Measurements from ENCODE around the gene PCDH7. TPM values are rescaled to one million over a fixed set of nuclear protein-coding genes. Genes with fewer than 3 reads are reported as not detected.
A peak's percentile ranks its signal among the peaks of the same experiment; 100 is the strongest.

The PCDH7 gene, protein sequence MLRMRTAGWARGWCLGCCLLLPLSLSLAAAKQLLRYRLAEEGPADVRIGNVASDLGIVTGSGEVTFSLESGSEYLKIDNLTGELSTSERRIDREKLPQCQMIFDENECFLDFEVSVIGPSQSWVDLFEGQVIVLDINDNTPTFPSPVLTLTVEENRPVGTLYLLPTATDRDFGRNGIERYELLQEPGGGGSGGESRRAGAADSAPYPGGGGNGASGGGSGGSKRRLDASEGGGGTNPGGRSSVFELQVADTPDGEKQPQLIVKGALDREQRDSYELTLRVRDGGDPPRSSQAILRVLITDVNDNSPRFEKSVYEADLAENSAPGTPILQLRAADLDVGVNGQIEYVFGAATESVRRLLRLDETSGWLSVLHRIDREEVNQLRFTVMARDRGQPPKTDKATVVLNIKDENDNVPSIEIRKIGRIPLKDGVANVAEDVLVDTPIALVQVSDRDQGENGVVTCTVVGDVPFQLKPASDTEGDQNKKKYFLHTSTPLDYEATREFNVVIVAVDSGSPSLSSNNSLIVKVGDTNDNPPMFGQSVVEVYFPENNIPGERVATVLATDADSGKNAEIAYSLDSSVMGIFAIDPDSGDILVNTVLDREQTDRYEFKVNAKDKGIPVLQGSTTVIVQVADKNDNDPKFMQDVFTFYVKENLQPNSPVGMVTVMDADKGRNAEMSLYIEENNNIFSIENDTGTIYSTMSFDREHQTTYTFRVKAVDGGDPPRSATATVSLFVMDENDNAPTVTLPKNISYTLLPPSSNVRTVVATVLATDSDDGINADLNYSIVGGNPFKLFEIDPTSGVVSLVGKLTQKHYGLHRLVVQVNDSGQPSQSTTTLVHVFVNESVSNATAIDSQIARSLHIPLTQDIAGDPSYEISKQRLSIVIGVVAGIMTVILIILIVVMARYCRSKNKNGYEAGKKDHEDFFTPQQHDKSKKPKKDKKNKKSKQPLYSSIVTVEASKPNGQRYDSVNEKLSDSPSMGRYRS (N-terminal part only)
- 100 to 1,000 TPM; 221 to 356 (median 299) TPM for total RNA-seq

DNA sequence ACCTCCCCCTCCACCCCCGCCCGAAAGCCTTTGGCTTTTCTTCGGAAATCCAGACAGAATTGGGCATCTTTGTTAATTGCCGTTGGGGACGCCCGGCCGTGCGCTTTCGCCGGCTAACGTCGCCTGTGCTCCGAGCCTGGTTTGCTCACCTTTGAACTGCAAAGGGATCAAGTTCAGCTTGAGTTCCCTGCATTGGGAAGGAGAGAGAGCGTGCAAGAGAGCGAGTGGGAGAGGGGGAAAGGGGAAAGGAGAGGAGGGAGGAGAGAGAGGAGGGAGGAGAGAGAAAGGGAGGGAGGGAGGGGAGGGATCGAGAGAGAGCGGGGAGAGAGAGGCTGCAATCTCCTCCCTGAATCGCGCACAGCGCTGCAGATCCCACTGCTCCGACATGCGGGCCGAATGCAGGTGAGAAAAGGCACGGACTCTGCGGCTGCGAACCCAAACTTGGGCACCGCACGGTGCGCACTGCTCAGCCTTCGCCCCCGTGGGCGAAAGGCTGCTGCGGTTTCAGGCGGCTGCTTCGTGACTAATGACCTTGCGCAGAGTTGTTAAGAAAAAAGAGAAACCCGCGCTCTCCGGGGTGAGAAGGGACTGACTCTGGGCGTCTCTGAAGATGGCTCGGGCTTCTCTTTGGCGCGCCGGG, at the start of gene PCDH7:
Gene PCDH7, plus strand, starts transcription at position 349 of the 640 bp plus-strand sequence. CDS start 1,054 bp downstream, outside the sequence.
- Histone ChIP-seq H3K9me3 (peaks cover 0 to 5% (median 0%) of the 10 kb centered on the region in 4 donors), H3K4me1 (peaks cover 16 to 46% (median 34%) of the 10 kb centered on the region in 4 donors), H3K36me3 (no peaks in the 10 kb centered on the region), H3K27me3 (peaks cover 0 to 31% (median 0%) of the 10 kb centered on the region in 4 donors), H3K4me3 (peak within 1 kb of the TSS; percentile 66 to 84 (median 74)), H3K27ac (replicated peaks in 1 of 4) (peak within 1 kb of the TSS; percentile 77 to 91 (median 84))
- DNase-seq (ENCODE audit: extremely low spot score): no peak
- intact Hi-C loops (cut with DNase I): loop anchor here (5.0 kb wide), 1 partner anchor 147 kb away; no protein-coding TSS in a partner anchor
- under 1% methylated on average over 39 of the region's 44 CpGs for WGBS
- peak in 1 of 2 donors; percentile 57 for TF ChIP-seq POLR2AphosphoS5 (IDR thresholded peaks at IDR 0.05)
- no peak for TF ChIP-seq POLR2A (IDR thresholded peaks at IDR 0.05; ENCODE audit: low read depth)

DNA sequence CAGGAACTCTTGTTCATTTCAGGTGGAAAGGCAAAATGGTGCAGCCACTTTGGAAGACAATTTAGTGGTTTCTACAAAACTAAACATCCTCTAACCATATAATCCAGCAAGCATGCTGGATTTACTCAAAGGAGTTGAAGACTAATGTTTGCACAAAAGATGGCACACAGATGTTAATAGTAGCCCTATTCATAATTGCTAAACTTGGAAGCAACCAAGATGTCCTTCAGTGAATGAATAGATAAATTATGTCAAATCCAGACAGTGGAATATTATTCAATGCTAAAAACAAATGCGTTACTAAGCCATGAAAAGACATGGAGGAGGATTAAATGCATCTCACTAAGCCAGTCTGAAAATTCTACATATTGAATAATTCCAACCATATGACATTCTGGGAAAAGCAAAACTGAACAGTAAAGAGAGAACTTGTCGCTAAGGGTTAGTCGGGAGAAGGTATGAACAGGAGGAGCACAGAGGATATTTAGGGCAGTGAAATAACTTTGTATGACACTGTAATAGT, 48.2 kb upstream of the PCDH7 start:
- Histone ChIP-seq H3K4me3 (no peak overlapping the region), H3K9me3 (peaks cover 0 to under 1% (median 0%) of the 10 kb centered on the region in 4 donors), H3K4me1 (no peaks in the 10 kb centered on the region), H3K27ac (replicated peaks in 1 of 4) (no peak overlapping the region), H3K27me3 (no peaks in the 10 kb centered on the region), H3K36me3 (no peaks in the 10 kb centered on the region)
- WGBS: 90% methylated on average over 3 of the region's 3 CpGs
- no peak for DNase-seq (ENCODE audit: extremely low spot score)
- intact Hi-C loops (cut with DNase I): no loop called here
- TF ChIP-seq EP300 (IDR thresholded peaks at IDR 0.05): no peak
- no peak for TF ChIP-seq POLR2AphosphoS5 (IDR thresholded peaks at IDR 0.05)
- no peak for TF ChIP-seq POLR2A (IDR thresholded peaks at IDR 0.05; ENCODE audit: low read depth)
- TF ChIP-seq, protein P1, sequence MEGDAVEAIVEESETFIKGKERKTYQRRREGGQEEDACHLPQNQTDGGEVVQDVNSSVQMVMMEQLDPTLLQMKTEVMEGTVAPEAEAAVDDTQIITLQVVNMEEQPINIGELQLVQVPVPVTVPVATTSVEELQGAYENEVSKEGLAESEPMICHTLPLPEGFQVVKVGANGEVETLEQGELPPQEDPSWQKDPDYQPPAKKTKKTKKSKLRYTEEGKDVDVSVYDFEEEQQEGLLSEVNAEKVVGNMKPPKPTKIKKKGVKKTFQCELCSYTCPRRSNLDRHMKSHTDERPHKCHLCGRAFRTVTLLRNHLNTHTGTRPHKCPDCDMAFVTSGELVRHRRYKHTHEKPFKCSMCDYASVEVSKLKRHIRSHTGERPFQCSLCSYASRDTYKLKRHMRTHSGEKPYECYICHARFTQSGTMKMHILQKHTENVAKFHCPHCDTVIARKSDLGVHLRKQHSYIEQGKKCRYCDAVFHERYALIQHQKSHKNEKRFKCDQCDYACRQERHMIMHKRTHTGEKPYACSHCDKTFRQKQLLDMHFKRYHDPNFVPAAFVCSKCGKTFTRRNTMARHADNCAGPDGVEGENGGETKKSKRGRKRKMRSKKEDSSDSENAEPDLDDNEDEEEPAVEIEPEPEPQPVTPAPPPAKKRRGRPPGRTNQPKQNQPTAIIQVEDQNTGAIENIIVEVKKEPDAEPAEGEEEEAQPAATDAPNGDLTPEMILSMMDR (IDR thresholded peaks at IDR 0.05): no peak

DNA sequence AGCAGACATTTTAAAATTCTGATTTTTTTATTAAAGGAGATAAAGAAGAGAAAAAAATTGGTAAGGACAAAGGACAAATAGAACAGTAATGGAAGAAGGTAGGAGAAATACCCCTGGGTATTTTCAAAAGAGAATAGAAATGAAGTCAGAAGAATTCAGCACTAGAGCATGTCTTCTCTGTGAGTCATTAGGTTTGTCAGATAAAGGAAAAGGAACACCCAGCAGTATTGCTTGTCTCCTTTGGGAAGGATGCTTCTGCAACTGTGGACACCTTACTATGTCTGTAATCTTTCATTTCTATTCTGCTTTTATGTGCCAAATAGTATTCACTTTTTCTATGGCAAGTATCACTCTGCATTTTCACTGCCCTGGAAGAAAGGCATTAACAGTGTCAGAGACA, 24.0 kb upstream of the PCDH7 start:
- Histone ChIP-seq H3K9me3 (no peaks in the 10 kb centered on the region), H3K4me1 (no peaks in the 10 kb centered on the region), H3K27me3 (no peaks in the 10 kb centered on the region), H3K27ac (replicated peaks in 1 of 4) (no peak overlapping the region), H3K4me3 (no peak overlapping the region), H3K36me3 (no peaks in the 10 kb centered on the region)
- no peak for DNase-seq (ENCODE audit: extremely low spot score)
- TF ChIP-seq POLR2AphosphoS5 (IDR thresholded peaks at IDR 0.05): no peak
- TF ChIP-seq, protein P1 (IDR thresholded peaks at IDR 0.05): no peak
- no peak for TF ChIP-seq POLR2A (IDR thresholded peaks at IDR 0.05; ENCODE audit: low read depth)
- no peak for TF ChIP-seq EP300 (IDR thresholded peaks at IDR 0.05)
- intact Hi-C loops (cut with DNase I): no loop called here

DNA sequence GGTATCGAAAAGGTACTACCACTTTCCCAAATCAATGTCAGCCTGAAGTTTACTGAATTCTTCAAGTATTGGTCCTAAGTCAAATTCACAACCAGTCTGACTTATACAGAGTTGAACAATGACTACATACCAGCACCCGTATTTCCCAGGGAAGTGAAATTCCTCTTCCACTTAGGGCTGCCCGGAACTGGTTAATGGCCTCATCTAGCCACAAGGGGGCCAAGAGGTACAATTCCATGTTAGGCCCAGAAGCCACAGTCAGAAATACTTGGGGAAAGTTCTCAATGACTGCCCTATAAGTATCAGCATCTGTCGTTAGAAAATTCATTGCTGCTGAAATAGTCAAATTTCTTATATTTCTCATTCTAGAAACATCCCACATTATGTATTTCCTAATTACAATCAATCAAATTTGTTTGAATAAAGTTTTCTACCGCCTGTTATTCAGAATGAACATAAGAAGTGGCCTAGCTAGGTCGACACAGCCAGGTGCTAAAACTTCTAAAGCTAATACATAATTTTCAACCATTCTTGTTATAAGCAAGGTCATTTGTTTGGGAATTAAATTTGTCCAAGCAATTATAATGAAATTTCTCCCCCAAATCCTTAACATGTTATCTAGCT, 5.6 kb upstream of the PCDH7 start:
- intact Hi-C loops (cut with DNase I): loop anchor here (5.0 to 10.0 kb wide), 2 partner anchors 330 to 388 kb away; no protein-coding TSS in a partner anchor
- 33% methylated on average over 6 of the region's 6 CpGs for WGBS
- no peak for TF ChIP-seq EP300 (IDR thresholded peaks at IDR 0.05)
- TF ChIP-seq, protein P1 (IDR thresholded peaks at IDR 0.05): peak; percentile 63 to 83 (median 64)
- TF ChIP-seq POLR2AphosphoS5 (IDR thresholded peaks at IDR 0.05): no peak
- no peak for TF ChIP-seq POLR2A (IDR thresholded peaks at IDR 0.05; ENCODE audit: low read depth)

More for the DNA sequence above, 5.6 kb upstream of the PCDH7 start:
- H3K9me3 ChIP-seq: peaks cover 0 to 9% (median 6%) of the 10 kb centered on the region in 4 donors
- no peaks in the 10 kb centered on the region for H3K36me3 ChIP-seq
- H3K27ac ChIP-seq (replicated peaks in 1 of 4): no peak overlapping the region
- peaks cover 11 to 24% (median 20%) of the 10 kb centered on the region in 4 donors for H3K4me1 ChIP-seq
- H3K4me3 ChIP-seq: no peak overlapping the region
- peaks cover 0 to 3% (median 0%) of the 10 kb centered on the region in 4 donors for H3K27me3 ChIP-seq
- no peak for DNase-seq (ENCODE audit: extremely low spot score)

Data from esophagus muscularis mucosa (tissue), 4 donors.